ENCODE data around the gene CUX1.

GRCh38 chr7:102045681-102046372 lies 228.4 kb downstream of the CUX1 start:
- TF ChIP-seq CTCF (IDR thresholded peaks at IDR 0.05; ENCODE audit: low read length): no peak
- no peak for TF ChIP-seq EZH2 (optimal IDR thresholded peaks at IDR 0.05; ENCODE audit: low read depth, low read length)
- no peak for TF ChIP-seq EZH2phosphoT487 (IDR thresholded peaks at IDR 0.05; ENCODE audit: low read length)

Data from MM.1S (cell line).